Naive thymus-derived CD4-positive, alpha-beta T cell (primary cell): ENCODE measurements around the gene EDNRB. TPM values are rescaled to one million over a fixed set of nuclear protein-coding genes. Genes with fewer than 3 reads are reported as not detected.
"Not testable (repeated sequence)": the region's sequence is repeated elsewhere in the genome, so short reads cannot be mapped to it uniquely, and the experiment has no call there.

ENCODE experiments used
- ATAC-seq: fragments of 150-1000 bp; cut with Tn5 transposase; 2 replicates; pipeline ENCODE4 v1.10.0; 2021; ENCODE audit warnings: mild to moderate bottlenecking, moderate library complexity
- CTCF ChIA-PET: fragments of 350-600 bp; sonication (Branson Sonifier 250); formaldehyde crosslinking; loops from one replicate; lab custom pipeline; 2021; ENCODE audit warnings: antibody characterized with exemption; lab: Charles Lee
- POLR2A ChIA-PET: fragments of 350-600 bp; sonication (Branson Sonifier 250); formaldehyde crosslinking; loops from one replicate; lab custom pipeline; 2021; ENCODE audit warnings: antibody characterized with exemption, inconsistent platforms; lab: Charles Lee
- DNase-seq, 9 donors: peaks; one replicate each; pipeline versions ENCODE4 v3.0.0 to v3.0.0-alpha.2; 2020 to 2022; ENCODE audit warnings: mixed read lengths in 1 of 9
- H3K27ac ChIP-seq: one replicate; pipeline ENCODE4 v1.7.0; 2013; ENCODE audit warnings: mild to moderate bottlenecking, low read depth, low read length, moderate library complexity
- H3K27me3 ChIP-seq, 2 donors: one replicate each; pipeline ENCODE4 v1.7.0; 2013; ENCODE audit warnings: low read length in 2 of 2, mild to moderate bottlenecking in 2 of 2, moderate library complexity in 2 of 2; ENCODE audit not compliant: control insufficient read depth in 2 of 2, insufficient read depth in 2 of 2
- H3K36me3 ChIP-seq, 3 experiments: 1 replicate in 2 of 3; 2 replicates in 1 of 3; pipeline ENCODE4 v1.7.0; 2013; ENCODE audit warnings: low read length in 3 of 3, mild to moderate bottlenecking in 3 of 3, moderate library complexity in 1 of 3; ENCODE audit not compliant: insufficient read depth in 3 of 3, control insufficient read depth in 2 of 3
- H3K4me1 ChIP-seq, 2 donors: one replicate each; pipeline ENCODE4 v1.7.0; 2013; ENCODE audit warnings: low read length in 2 of 2, mild to moderate bottlenecking in 2 of 2, moderate library complexity in 1 of 2; ENCODE audit not compliant: control insufficient read depth in 2 of 2, insufficient read depth in 2 of 2
- H3K4me3 ChIP-seq: 2 replicates; pipeline ENCODE4 v1.7.0; 2013; ENCODE audit warnings: mild to moderate bottlenecking, low read length
- H3K9me3 ChIP-seq, 3 experiments: 1 replicate in 2 of 3; 2 replicates in 1 of 3; pipeline ENCODE4 v1.7.0; 2013; ENCODE audit warnings: low read length in 3 of 3; ENCODE audit not compliant: control insufficient read depth in 2 of 3
- H3K27ac Mint-ChIP-seq, 9 donors: one replicate each; pipeline ENCODE4 v1.8.0; 2020 to 2022; ENCODE audit warnings: mixed read lengths in 9 of 9, mild to moderate bottlenecking in 8 of 9, moderate library complexity in 5 of 9, inconsistent platforms in 2 of 9
- H3K27me3 Mint-ChIP-seq, 5 donors: one replicate each; pipeline ENCODE4 v1.8.0; 2021 to 2022; ENCODE audit warnings: mixed read lengths in 5 of 5, mild to moderate bottlenecking in 1 of 5
- H3K36me3 Mint-ChIP-seq, 5 donors: one replicate each; pipeline ENCODE4 v1.8.0; 2020 to 2022; ENCODE audit warnings: mixed read lengths in 5 of 5, mild to moderate bottlenecking in 3 of 5, inconsistent platforms in 1 of 5
- H3K4me1 Mint-ChIP-seq, 7 donors: one replicate each; pipeline ENCODE4 v1.8.0; 2020 to 2022; ENCODE audit warnings: mixed read lengths in 7 of 7, mild to moderate bottlenecking in 3 of 7, inconsistent platforms in 1 of 7
- H3K4me3 Mint-ChIP-seq, 10 donors: one replicate each; pipeline ENCODE4 v1.8.0; 2020 to 2022; ENCODE audit warnings: mild to moderate bottlenecking in 10 of 10, mixed read lengths in 10 of 10, moderate library complexity in 6 of 10, inconsistent platforms in 2 of 10
- H3K9me3 Mint-ChIP-seq, 11 donors: one replicate each; pipeline ENCODE4 v1.8.0; 2020 to 2022; ENCODE audit warnings: mixed read lengths in 11 of 11, mild to moderate bottlenecking in 4 of 11, inconsistent platforms in 1 of 11, moderate library complexity in 1 of 11
- intact Hi-C, 2 donors: fragments of 100-400 bp; cut with micrococcal nuclease; formaldehyde crosslinking; loops; one replicate each; pipeline ENCODE4 v1.15.1; 2023
- polyA plus RNA-seq, 2 donors: library from polyadenylated mRNA; unstranded; fragments of 300-500 nt; fragmentation: Illumina TruSeq; gene quantifications; one replicate each; pipeline ENCODE4 v1.2.3, GENCODE V29; 2021
- total RNA-seq, 6 experiments: library from RNA in 5 of 6; stranded (reverse) in 5 of 6; gene quantifications; 1 replicate in 5 of 6; 2 replicates in 1 of 6; pipeline ENCODE4 v1.2.3 and lab custom pipeline; 2021 to 2026

EDNRB gene
- total and polyA plus RNA-seq, 7 experiments from 2014 or later = 0.32 TPM; not detected in 6

DNA sequence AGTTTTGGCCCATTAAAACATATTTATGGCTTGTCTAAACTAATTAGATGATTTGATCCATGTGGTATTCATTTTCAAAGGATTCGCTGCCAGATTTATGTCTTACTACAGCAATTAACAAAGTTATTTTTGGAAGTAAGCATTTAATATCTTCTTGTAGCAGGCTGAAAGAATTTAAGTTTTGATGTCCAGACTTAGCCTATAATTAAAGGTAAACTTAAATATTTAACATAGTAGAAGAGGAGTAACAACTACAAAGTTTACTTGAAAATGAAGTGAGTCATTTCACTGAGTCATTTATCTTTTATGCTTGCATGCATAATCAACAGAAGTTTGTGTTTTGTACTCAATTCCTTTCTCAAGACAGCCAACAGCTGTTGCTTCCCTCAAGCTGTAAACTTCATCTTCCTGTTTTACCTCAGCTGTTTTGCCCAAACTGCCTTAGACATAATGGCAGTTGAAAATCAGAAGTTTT lies 58.1 kb downstream of the EDNRB start:
- DNase-seq (no peak), ATAC-seq (peak; percentile 51)
- H3K27ac Mint-ChIP-seq = no peak overlapping the region
- H3K9me3 Mint-ChIP-seq = no peaks in the 10 kb centered on the region
- H3K36me3 Mint-ChIP-seq = no peaks in the 10 kb centered on the region
- Histone ChIP-seq H3K36me3 (no peaks in the 10 kb centered on the region), H3K4me3 (no peak overlapping the region), H3K27ac (no peak overlapping the region), H3K27me3 (peaks cover 0 to 4% of the 10 kb centered on the region in 2 donors), H3K4me1 (no peaks in the 10 kb centered on the region), H3K9me3 (no peaks in the 10 kb centered on the region)
- intact Hi-C loops = no loop called here
- POLR2A ChIA-PET = no interaction called here
- H3K4me3 Mint-ChIP-seq = no peak overlapping the region
- CTCF ChIA-PET = no interaction called here
- H3K27me3 Mint-ChIP-seq = peaks cover 8 to 24% (median 13%) of the 10 kb centered on the region in 5 donors
- H3K4me1 Mint-ChIP-seq = no peaks in the 10 kb centered on the region

DNA sequence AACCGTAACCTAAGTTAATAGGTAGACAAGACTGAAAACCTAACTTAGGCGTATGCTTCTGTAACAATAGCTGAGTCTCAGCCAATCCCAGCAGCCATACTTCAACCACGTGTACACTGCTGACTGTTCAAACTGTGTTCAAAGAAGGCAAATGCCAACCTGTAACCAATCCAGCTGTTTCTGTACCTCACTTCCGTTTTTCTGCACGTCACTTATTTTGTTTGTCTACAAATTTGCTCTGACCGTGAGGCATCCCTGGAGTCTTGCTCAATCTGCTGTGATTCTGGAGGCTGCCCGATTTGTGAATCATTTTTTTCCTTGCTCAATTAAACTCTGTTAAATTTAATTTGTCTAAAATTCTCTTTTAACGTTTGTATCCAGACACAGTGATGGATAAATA lies 59.2 kb downstream of the EDNRB start:
- Mint-ChIP-seq H3K27me3 (peaks cover 8 to 24% (median 13%) of the 10 kb centered on the region in 5 donors), H3K4me1 (no peaks in the 10 kb centered on the region), H3K4me3 (no peak overlapping the region), H3K27ac (no peak overlapping the region), H3K9me3 (no peaks in the 10 kb centered on the region), H3K36me3 (no peaks in the 10 kb centered on the region)
- ATAC-seq (no peak), DNase-seq (no peak)
- ChIA-PET POLR2A (no interaction called here), CTCF (no interaction called here)
- Histone ChIP-seq H3K4me3 (no peak overlapping the region), H3K9me3 (no peaks in the 10 kb centered on the region), H3K27me3 (peaks cover 0 to 4% of the 10 kb centered on the region in 2 donors), H3K36me3 (no peaks in the 10 kb centered on the region), H3K4me1 (no peaks in the 10 kb centered on the region), H3K27ac (no peak overlapping the region)
- intact Hi-C loops = no loop called here

DNA sequence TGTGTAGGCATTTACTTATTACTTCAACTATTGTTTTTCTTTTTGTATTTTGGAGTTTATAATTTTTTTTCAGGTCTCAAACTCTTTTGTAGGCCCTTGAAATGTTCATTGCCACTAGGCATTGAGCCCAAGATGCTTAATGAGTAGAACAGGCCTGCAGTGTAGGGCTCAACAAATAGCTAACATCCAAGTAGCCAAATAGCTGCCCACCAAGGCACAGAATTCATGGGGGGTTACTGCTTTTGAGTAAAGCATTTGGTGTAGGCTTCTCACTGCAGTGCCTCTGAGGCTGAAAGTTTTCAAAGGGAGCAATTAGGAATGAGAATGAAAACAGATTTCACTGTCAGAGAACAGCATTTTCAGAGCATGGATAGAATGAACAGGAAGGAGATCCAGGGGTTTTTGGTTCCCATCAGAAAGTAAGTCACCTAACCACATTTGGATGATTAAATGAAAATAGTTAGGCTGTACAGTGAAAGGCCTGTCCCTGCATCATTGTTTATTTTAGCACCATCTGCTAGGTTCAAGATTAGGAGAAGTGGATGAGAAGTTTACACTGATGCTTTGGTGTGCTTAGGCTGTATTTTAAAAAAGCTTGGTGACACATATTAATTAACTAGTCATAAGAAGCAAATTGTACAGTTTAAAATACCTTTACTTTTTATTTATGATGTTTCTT lies 61.0 kb downstream of the EDNRB start:
- ChIA-PET CTCF (no interaction called here), POLR2A (no interaction called here)
- Histone ChIP-seq H3K4me1 (no peaks in the 10 kb centered on the region), H3K4me3 (no peak overlapping the region), H3K27me3 (peaks cover 0 to 4% of the 10 kb centered on the region in 2 donors), H3K36me3 (no peaks in the 10 kb centered on the region), H3K9me3 (no peaks in the 10 kb centered on the region), H3K27ac (no peak overlapping the region)
- no peak overlapping the region for H3K27ac Mint-ChIP-seq
- peaks cover 0 to 5% (median 0%) of the 10 kb centered on the region in 11 donors for H3K9me3 Mint-ChIP-seq
- H3K36me3 Mint-ChIP-seq = no peaks in the 10 kb centered on the region
- intact Hi-C loops = no loop called here
- no peak overlapping the region for H3K4me3 Mint-ChIP-seq
- H3K27me3 Mint-ChIP-seq = peaks cover 0 to 18% (median 9%) of the 10 kb centered on the region in 5 donors
- ATAC-seq (no peak), DNase-seq (no peak)
- H3K4me1 Mint-ChIP-seq = no peaks in the 10 kb centered on the region

DNA sequence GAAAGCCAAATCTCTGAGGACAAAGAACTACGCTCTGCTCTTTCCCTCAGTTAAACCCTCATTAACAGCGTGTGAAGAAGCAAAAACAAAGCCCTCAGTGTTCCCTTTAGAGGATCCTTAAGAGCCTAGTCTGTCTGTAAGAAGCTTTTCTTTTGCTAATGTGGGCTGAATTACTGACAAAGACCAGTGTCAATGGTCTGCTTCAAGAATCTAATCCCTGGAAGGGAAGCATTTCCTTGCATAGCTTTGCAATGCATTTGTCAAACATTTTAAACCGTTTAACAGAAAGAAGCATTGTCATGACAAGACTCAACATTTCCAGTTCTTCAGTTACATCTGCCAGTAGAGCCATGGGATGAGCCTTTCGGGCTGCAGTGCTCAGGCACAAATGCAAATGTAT lies 64.9 kb downstream of the EDNRB start:
- Mint-ChIP-seq H3K36me3 (no peaks in the 10 kb centered on the region), H3K27me3 (peaks cover 0 to 5% (median 0%) of the 10 kb centered on the region in 5 donors), H3K4me3 (no peak overlapping the region), H3K9me3 (peaks cover 0 to 9% (median under 1%) of the 10 kb centered on the region in 11 donors), H3K27ac (no peak overlapping the region), H3K4me1 (no peaks in the 10 kb centered on the region)
- DNase-seq = no peak
- CTCF ChIA-PET = interaction anchor here (0.7 kb wide), 1 partner anchor 38 kb away, joined by 3 read pairs; no protein-coding TSS in a partner anchor
- Histone ChIP-seq H3K36me3 (no peaks in the 10 kb centered on the region), H3K4me1 (no peaks in the 10 kb centered on the region), H3K4me3 (no peak overlapping the region), H3K27me3 (no peaks in the 10 kb centered on the region), H3K27ac (no peak overlapping the region), H3K9me3 (no peaks in the 10 kb centered on the region)
- intact Hi-C loops = no loop called here
- POLR2A ChIA-PET = no interaction called here
- no peak for ATAC-seq

DNA sequence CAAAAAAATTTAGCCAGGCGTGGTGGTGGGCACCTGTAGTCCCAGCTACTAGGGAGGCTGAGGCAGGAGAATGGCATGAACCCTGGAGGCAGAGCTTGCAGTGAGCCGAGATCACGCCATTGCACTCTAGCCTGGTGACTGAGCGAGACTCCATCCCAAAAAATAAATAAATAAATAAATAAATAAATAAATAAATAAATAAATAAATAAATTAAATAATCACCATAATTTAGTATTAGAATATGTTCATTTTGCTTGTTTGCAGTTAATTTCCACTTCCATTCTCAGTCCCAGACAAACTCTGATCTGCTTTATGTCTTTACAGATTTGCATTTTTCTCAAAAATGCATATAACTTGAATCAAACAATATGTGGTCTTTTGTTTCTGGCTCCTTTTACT lies 70.6 kb downstream of the EDNRB start:
- H3K27me3 Mint-ChIP-seq, H3K27ac ChIP-seq, H3K9me3 ChIP-seq, intact Hi-C loops, H3K4me1 ChIP-seq, H3K27me3 ChIP-seq, H3K36me3 ChIP-seq, H3K36me3 Mint-ChIP-seq, DNase-seq, CTCF ChIA-PET, H3K4me1 Mint-ChIP-seq, H3K27ac Mint-ChIP-seq, POLR2A ChIA-PET, H3K4me3 ChIP-seq, ATAC-seq, H3K4me3 Mint-ChIP-seq: not testable (repeated sequence)
- H3K9me3 Mint-ChIP-seq = peaks cover 0 to 15% (median 3%) of the 10 kb centered on the region in 11 donors

DNA sequence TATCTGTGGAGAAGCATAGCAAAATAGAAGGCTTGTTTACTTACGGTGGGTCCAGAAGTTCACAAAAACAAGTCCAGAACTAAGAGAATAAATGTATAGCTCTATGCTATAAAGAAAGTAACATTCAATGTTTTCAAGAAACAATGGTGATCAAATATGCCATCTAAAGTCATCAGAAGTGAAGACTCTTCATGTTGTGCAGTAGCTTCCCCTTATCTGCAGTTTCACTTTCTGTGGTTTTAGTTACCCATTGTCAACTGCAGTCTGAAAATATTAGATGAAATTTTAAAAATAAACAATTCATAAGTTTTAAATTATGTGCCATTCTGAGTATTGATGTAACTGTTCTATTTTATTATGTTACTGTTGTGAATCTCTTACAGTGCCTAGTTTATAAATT lies 72.5 kb downstream of the EDNRB start:
- Histone ChIP-seq H3K9me3 (no peaks in the 10 kb centered on the region), H3K27me3 (no peaks in the 10 kb centered on the region), H3K36me3 (no peaks in the 10 kb centered on the region), H3K4me3 (no peak overlapping the region), H3K4me1 (no peaks in the 10 kb centered on the region), H3K27ac (no peak overlapping the region)
- H3K4me1 Mint-ChIP-seq = no peaks in the 10 kb centered on the region
- H3K36me3 Mint-ChIP-seq = no peaks in the 10 kb centered on the region
- H3K27me3 Mint-ChIP-seq = no peaks in the 10 kb centered on the region
- ATAC-seq (no peak), DNase-seq (no peak)
- H3K27ac Mint-ChIP-seq = no peak overlapping the region
- H3K4me3 Mint-ChIP-seq = no peak overlapping the region
- ChIA-PET POLR2A (no interaction called here), CTCF (no interaction called here)
- intact Hi-C loops = no loop called here
- peaks cover 0 to 15% (median 2%) of the 10 kb centered on the region in 11 donors for H3K9me3 Mint-ChIP-seq
